ENCODE results near the gene TNS4. TPM values are rescaled to one million over a fixed set of nuclear protein-coding genes. Genes with fewer than 3 reads are reported as not detected.

The TNS4 gene
- total and polyA plus RNA-seq, 9 of the 15 experiments (the other 6 are each of a cell fraction or from before 2014, with no cell fraction given), result 0.04 to 0.73 (median 0.24) TPM; not detected in 1

DNA sequence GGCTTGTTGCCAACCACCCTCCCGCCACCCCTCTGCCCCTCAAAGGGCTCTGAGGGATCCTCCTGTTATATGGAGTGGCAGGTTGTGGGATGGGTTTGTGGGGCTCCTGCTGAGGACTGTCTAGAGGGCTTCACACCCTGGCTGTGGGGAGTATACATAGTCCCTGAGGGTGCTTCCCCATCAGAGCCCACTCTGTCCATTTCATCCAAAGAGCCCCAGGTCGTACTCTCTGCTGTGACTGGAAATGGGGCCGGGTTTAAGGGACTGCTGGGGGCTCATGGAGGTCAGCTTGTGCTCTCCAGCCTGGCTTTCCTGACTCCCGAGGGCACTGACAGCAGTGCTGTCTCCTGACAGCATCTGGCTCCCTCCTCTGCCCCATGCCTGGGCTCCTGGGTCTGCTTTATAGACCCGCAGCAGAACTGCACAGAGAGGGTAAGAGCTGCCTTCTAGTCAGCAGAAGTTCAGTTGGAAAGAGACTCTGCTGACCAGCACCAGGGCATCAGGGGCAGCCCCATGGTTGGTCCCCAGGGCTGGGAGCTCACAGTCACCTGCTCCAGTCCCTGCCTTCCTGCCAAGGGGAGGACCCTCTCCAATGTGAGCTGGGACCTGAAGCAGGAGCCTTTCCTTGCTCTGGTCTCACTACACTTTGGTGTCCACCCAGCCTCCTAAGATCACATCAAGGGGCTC, 17.8 kb upstream of the TNS4 start (continued):
- no peak for TF ChIP-seq CUX1 (CRISPR knock-in tag; IDR thresholded peaks at IDR 0.05)
- TF ChIP-seq CREB1 (IDR thresholded peaks at IDR 0.05), result no peak
- TF ChIP-seq CREB1 (CRISPR knock-in tag; IDR thresholded peaks at IDR 0.05), result no peak
- TF ChIP-seq, protein P1, sequence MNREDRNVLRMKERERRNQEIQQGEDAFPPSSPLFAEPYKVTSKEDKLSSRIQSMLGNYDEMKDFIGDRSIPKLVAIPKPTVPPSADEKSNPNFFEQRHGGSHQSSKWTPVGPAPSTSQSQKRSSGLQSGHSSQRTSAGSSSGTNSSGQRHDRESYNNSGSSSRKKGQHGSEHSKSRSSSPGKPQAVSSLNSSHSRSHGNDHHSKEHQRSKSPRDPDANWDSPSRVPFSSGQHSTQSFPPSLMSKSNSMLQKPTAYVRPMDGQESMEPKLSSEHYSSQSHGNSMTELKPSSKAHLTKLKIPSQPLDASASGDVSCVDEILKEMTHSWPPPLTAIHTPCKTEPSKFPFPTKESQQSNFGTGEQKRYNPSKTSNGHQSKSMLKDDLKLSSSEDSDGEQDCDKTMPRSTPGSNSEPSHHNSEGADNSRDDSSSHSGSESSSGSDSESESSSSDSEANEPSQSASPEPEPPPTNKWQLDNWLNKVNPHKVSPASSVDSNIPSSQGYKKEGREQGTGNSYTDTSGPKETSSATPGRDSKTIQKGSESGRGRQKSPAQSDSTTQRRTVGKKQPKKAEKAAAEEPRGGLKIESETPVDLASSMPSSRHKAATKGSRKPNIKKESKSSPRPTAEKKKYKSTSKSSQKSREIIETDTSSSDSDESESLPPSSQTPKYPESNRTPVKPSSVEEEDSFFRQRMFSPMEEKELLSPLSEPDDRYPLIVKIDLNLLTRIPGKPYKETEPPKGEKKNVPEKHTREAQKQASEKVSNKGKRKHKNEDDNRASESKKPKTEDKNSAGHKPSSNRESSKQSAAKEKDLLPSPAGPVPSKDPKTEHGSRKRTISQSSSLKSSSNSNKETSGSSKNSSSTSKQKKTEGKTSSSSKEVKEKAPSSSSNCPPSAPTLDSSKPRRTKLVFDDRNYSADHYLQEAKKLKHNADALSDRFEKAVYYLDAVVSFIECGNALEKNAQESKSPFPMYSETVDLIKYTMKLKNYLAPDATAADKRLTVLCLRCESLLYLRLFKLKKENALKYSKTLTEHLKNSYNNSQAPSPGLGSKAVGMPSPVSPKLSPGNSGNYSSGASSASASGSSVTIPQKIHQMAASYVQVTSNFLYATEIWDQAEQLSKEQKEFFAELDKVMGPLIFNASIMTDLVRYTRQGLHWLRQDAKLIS (CRISPR knock-in tag; IDR thresholded peaks at IDR 0.05), result no peak
- TF ChIP-seq RBM25 (IDR thresholded peaks at IDR 0.05; ENCODE audit: low read depth, low read length, severe bottlenecking), result no peak
- no peak for TF ChIP-seq TCF7L2 (IDR thresholded peaks at IDR 0.05; ENCODE audit: low read depth, low read length)
- no peak for TF ChIP-seq MTF1 (CRISPR knock-in tag; IDR thresholded peaks at IDR 0.05; ENCODE audit: borderline replicate concordance)

Data from K562 (cell line).